NCI-H1436 treated with DMSO at 0.1 percent for 48 hours (cell line): ENCODE results near the gene KRT39.
"Not testable (repeated sequence)": the region's sequence is repeated elsewhere in the genome, so short reads cannot be mapped to it uniquely, and the experiment has no call there.

Source experiments
- DNase-seq: peaks from one replicate; lab custom pipeline; 2025; lab: John Stamatoyannopoulos, UW

Gene KRT39

DNA sequence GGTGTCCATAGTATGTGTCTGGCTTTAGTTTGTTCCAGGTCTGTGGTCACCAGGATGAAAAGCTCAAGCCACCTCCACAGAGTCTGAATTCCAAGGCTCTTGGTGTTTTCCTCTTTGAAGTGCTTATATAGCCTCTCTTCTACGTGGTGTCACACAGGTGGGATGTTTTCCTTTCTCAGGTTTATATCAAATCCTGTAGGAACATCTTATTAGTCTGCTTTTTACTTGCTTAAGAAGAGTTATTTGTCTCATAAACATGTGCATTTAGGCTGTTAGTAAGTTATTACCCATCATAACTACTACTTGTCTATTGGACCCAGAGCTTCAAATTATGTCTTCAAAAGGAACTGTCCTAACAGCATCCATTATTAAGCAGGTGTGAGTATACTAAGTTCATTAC, at the start of gene KRT39:
KRT39 (minus strand) TSS at position 101 of the 400 bp plus-strand sequence; CDS start at position 9, 92 bp downstream.
- no peak for DNase-seq

DNA sequence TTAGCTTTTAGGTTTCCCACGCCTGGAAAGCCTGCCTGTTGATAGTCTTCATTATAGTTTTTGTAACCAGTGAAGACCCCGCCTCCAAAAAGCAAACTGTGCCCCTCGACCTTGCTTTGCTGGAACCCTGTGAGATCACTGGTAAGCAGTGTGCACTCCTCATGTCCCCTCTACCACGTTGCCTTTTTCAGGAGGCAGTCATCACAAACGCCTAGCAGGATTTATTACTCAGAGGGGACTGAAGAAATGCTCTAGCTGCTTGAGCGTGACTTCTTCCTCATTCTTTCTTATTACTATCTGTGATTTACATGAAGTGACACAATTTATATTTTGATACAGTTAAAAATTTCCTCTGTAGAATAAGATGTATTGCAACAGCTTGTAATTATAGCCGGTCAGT, 48.7 kb upstream of the KRT39 start:
- no peak for DNase-seq

DNA sequence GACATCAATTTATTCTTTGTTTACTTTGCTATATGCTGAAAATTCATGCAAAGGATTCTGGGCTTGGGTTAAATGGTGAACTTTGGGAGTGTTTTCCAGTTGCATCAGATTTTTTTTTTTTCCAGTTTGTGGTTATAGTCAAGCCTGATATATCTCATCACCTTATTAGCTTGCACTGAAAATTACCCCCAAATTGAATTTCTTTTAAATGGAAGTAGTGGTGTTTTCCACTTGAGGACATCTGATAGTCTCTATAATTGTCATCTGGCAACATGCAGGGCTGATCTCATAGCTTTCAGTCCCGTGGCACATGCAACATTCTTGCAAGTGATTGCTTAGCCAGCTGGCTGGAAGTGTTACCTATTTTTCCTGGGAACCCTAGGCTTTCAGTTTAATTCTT, 46.9 kb upstream of the KRT39 start:
- DNase-seq = peak; percentile 66

DNA sequence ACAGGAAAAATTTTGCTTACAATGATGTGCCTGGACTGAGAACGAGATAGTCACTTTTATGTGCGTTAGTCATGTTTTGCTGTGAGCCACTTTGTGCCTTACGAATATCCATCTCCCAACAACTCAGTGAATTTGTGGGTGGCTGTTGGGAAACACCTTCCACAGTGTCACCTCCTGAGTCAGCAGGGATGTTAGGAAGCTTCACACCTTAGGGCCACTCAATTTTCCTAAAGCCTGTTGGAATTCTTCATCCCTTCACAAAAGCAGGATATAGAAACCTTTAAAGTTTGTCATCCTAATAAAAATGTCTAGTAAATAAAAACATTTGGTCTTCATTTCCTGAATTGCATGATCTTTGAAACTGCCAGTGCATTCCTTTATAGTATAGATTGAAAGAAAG, 46.4 kb upstream of the KRT39 start:
- no peak for DNase-seq

DNA sequence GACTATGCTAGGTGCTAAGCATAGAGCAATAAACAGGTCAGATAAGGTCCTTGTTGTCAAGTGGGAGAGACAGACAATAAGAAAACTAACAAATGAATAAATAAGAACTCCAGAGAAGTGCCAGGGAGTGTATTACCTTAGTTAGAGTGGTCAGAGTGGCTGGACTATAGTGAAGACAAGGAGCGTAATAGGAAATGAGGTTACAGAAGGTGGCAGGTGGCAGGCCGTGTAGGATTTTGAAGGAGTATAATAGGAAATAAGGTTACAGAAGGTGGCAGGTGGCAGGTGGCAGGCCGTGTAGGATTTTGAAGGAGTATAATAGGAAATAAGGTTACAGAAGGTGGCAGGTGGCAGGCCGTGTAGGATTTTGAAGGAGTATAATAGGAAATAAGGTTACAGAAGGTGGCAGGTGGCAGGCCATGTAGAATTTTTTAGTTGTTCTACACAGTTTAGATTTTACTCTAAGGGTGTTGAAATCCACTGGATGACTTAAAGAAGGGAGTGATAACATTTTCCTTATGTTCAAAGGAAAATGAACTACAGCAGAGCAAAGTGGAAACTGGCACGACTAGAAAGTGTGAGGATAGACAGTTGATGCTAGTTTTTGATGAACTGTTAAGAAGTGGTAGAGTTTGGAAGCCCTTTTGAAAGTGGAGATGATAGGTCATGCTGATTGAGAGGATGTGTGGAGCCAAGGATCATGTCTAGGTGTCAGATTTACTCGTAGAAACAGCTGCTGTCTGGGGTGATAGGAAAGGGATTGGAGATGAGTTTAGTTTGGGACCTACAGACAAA, 45.8 kb upstream of the KRT39 start:
- no peak for DNase-seq

DNA sequence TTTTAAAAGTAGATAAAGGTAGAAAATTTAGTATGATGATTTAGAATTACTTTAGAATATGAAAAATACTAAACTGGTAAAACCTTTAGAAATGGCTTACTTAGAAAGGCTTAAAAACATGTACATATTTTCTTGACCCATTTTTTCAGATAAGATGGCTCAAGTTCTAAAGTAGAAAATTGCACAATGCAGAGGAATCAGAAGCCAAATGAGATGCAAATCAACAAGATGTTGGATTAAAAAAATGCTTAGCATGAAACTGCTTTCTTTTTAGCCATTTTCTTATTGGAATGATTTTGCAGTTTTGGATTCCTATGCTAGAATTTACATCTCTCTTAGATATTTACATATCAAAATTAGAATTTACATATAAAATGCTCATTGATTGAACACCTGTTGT, 43.7 kb upstream of the KRT39 start:
- DNase-seq = no peak

DNA sequence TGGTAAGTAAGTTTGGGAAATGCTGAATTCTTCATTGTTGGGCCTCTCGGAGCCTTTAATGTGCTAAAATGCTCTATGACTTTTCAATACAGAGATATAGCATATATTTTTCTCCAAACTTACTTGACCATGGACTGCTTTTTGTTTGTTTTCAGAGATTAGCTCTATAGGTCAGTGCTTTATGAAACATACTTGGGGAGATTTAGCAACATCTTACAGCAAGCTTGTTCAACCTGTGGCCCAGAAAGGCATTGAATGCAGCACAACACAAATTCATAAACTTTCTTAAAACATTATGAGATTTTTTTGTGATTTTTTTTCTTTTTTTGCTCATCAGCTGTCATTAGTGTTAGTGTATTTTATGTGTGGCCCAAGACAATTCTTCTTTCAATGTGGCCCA, 43.2 kb upstream of the KRT39 start:
- no peak for DNase-seq

DNA sequence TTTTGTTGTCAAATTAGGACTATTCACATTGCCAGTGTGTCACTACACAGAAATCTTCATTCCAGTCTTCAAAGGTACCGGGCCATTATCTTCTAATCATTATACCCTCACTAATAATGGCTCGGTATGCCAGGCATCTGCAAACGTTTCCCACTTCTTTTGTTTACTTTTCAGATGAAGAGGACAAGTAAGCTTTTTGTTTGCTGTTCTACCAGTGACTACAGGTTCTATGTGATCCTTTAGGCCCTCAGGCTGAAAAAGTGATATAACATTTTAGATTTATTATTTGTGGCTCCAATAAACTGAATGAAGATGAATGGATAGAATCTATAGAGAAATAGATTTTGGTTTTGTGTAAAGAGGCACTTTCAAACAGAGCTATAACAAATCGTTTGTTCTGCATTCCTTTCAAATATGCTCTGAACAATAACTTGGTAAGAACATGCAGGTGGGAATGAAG, 42.6 kb upstream of the KRT39 start:
- DNase-seq = no peak

DNA sequence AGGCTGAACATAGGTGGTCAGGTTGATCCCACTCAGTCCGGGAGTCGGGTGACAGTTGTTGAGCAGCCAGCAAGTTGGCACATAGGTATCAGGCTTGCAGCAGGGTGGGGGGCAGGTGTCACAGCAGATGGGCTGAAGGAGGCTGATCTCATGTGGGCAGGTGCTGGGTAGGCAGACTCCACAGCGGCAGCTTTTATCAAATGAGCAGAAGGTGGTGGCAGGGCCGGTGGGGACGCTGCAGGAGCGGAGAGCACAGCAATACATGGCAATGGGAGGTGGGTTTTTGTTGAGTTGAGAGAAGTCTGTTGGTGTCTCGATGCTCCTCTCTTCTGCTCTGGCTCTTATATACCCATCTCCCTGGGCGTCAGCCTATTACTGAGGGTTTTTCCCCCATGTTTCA, 42.1 kb upstream of the KRT39 start, which contains the start of gene KRTAP3-1:
KRTAP3-1 (minus strand) TSS at position 318 of the 400 bp plus-strand sequence; CDS start at position 264, 54 bp downstream.
- DNase-seq = no peak

DNA sequence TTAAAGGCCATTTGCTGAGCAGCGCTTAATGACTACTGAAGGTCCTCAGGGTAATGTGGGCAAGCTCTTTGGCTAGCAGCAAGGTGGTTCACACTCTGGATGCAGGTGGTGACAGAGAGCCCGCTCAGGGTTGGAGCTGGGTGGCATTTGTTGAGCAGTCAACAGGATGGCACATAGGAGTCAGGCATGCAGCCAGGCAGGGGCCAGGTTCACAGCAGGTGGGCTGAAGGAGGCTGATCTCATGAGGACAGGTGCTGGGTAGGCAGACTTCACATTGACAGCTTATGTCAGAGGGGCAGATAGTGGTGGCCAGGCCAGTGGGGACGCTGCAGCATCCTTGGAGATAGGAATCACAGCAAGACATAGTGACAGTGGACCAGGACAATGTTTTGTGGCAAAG, 37.6 kb upstream of the KRT39 start:
- DNase-seq = peak; percentile 89

DNA sequence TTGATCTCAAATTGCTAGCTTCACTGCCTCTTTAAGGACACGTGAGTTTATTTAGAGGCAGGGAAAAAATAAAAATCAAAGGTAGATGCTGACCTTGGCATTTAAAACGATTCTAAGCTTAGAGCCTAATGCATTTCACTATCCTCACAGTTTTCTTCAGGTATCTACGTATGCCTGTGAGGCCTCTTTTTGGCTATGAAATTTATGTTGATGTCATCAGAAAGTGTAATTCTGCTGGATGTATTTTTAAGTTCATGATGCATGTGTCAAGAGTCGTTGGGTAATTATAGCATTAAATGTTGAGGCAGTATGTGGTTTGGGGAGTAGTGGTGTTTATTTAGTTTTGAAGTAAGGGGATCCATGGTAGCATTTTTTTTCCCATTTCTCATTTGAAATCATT, 37.2 kb upstream of the KRT39 start:
- peak; percentile 89 for DNase-seq

DNA sequence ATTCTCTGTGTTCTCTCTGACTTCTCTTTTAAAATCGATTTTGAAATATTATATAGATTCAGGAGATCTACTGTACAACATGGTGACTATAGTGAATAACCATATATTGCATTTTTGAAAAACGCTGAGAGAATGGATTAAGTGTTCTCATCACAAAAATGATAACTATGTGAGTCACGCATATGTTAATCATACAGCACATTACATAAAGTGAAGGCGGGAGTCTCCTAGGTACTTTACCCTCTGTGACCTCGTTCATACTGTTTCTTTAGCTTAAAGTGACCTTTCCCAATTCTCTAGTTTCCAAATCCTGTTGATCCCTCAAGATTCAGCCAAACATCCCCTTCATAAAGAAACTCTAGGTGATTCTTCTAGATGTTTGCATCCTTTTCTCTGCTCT, 36.1 kb upstream of the KRT39 start:
- no peak for DNase-seq

DNA sequence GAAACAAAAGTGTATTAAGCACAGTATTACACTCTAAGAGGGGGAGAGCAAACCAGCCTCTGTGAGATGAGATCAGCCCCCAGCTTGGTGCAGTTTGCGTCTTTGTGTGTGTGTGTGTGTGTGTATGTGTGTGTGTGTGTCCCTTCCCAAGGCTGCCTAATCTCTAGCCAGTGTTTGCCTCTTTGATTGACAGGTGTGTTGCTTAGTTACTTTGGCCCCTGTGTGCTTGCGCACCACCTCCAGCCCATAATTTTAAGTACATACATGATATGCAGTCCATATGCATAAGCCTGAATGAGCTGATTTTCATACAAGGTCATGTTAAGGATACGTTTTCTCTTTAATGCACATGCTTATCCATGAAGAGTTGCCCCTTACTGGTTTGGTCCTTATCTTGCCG, 35.0 kb upstream of the KRT39 start:
- DNase-seq = no peak

DNA sequence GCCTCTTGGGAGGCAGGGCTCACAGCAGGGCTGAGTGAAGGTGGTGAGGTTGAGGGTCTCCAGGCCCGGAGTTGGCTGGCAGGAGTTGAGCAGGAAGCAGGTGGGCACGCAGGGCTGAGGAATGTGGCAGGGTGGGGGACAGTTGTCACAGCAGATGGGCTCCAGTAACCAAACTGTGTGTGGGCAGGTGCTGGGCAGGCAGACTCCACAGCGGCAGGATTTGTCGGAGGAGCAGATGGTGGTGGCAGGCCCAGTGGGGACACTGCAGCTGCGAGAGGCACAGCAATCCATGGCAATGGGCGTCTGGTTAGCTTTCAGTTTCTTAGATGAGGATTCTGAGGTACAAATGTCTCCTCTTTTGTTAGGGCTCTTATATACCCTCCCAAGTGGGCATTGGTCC, 32.8 kb upstream of the KRT39 start, which contains the start of gene KRTAP3-2:
KRTAP3-2 (minus strand) TSS at position 344 of the 400 bp plus-strand sequence; CDS start at position 291, 53 bp downstream.
- DNase-seq = not testable (repeated sequence)

DNA sequence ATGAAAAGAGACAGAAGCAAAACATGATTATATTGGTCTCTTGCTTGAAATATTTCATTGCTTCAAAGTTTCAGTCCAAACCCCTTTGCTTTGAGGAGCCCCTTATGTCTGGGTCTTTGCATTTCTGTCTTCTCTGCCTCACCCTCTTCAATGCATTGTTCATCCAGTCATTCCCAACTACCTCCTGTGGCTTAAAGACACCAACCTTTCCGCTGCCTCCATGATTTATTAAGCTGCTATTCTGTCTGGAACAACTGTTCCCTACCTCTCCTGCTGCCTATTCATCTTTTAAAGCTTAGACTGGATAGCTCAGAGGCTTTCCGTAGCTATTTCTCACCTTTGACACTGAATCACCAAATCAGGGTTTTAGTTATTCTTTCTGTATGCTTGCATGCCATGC, 30.6 kb upstream of the KRT39 start:
- no peak for DNase-seq

DNA sequence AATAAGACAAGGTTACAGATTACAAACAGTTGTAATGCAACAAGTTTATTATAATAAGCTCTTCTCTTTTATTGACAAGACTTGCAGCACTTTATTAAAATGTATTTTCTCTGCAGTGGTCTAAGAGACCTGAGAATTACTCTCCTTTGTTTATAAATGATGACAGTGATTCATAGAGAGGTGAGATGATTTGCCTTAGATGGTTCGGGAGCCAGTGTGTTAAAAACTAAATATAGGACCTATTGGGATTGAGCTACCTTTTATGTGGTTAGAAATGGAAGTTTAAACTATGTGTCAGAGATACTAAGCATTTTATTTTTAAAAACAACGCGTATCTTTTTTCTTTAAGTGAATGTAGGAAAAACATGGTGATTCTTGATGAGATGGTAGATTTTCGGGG, 30.1 kb upstream of the KRT39 start:
- DNase-seq = no peak

DNA sequence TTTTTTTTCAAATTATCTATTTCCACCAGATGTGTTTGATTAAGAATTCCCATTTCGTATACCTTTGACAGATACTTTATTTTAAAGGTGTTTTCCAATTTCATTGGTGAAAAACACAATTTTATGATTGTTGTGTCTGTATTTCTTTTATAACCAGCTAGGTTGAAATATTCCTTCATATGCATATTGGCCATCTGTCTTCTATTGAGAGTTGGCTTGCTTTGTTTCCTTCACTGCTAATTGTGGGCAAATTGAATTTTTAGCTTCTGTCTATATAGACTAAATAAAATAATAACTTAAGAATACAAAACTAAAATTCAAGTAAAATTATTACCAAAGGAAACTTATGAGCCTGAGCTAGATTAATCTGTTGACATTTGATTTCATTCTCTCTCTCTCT, 28.4 kb upstream of the KRT39 start:
- DNase-seq = no peak

DNA sequence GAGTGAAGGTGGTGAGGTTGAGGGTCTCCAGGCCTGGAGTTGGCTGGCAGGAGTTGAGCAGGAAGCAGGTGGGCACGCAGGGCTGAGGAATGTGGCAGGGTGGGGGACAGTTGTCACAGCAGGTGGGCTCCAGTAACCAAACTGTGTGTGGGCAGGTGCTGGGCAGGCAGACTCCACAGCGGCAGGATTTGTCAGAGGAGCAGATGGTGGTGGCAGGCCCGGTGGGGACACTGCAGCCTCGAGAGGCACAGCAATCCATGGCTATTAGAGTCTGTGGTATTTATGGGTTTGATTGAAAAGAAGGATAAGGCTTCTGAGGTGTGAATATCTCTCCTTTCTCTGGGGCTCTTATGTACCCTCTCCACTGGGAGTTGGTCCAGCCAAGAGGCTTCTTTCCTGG, 27.1 kb upstream of the KRT39 start, which contains the start of gene KRTAP3-3:
KRTAP3-3 (minus strand) TSS at position 326 of the 400 bp plus-strand sequence; CDS start at position 259, 67 bp downstream.
- peak; percentile 99 for DNase-seq

DNA sequence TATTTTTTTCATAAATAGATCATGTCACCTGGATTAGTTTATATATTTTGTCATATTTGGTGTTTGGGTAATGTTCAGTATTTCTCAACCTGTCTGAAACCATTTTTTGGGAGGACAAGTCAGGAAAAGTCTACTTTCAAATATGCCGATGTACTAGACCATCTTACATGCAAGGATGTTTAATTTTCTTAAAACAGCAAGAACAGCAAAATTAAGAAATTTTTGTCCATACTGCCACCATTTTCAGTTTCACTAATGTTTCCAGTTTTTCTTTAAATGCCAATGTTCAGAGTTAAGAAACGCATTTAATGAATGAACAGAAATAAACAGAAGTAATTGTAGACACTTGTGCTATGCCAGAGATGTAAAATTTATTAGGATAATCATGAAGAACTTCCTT, 26.3 kb upstream of the KRT39 start:
- no peak for DNase-seq

DNA sequence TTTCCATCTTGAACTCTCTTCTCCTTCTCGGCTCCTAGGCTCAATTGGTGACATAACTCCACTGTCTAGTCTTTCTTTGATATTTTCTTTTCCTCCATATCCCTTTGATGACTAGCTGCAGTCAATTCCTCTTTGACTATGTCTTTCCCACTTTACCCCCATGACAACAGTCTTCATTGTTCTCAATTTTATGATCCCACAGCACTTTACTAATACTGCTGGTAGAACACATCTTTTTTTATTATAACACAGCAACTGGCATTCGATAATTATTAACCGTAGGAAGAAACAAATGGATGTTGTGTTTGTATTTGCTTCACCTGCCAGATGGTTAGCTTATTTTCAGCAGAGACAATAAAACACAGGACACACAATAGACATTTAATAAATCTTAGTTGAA, 25.9 kb upstream of the KRT39 start:
- DNase-seq = no peak

DNA sequence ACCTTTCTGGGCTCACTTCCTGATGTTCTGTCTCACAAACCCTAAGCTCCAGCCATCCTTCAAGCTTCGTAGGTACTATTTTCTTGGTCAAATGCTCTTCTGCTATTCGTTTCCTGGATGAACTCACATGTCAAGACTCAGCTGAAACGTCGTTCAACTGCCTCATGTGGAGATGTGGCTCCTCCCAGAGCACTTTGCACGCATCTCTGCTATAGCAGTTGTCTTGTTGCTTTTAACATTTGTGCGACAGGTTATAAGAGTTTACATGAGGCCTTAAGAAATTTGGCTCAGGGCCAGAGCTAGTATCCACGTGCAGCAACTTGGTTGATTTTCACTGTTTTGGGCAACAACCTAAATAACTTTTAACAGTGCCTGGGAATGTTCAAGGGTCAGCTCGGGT, 20.2 kb upstream of the KRT39 start:
- no peak for DNase-seq

DNA sequence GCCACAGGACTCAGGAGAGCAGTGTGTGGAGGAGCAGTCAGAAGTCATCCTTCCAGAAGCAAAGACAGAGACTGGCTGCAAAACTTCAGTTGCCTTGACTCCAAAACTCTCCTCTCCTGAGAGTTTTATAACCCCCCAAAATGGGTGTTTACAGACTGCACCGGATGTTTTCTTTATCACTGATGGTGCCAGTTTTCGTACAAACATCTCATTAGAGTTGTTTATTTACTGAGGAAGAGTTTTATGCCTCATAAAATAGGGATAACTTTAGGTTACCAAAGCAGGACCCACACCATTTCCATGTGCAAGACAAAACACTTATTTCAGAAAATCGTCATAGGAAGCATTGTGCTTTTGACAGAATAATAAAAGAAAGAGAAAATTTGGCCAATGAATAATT, 17.5 kb upstream of the KRT39 start, which contains the start of gene KRT40:
KRT40 (minus strand) TSS at position 101 of the 400 bp plus-strand sequence; CDS start at position 48, 53 bp downstream.
- DNase-seq = no peak

DNA sequence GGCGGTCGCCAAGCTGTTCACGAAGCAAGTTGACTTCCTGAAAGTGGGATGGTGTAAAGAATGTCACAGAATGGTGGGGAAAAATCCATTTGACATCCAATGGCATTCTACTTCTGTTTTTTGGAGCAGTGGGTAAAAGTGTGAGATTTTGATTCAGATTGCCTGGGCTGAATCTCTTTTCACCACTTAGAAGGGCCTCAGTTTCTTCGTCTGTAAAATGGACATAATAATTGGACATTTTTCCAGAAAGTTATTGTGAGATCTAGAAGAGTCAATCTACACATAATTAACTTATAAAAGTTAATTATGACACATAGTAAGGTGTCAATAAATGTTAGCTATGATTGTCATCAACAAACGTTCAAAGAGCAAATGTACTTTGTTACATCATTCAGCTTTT, 14.4 kb upstream of the KRT39 start:
- DNase-seq = no peak

DNA sequence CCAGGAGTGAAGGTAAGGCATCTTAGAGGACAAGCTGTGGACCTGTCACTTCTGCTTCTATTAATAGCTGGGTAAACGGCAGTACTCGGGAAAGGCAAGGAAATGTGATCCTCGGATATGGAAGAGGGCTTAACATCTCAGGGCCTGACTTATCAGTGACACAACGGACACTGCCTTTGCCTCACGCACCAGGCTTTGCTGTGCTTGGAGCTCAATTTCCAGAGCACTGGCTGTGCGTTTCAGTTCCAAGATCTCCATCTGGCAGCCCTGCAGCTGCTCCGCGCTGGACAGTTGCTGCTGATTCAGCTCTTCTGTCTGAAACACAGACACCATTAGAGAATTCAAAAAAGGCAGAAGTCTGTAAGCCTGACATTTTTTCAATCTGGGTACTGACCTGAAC, 13.8 kb upstream of the KRT39 start:
- DNase-seq = no peak
